HG03066 (cell line): ENCODE measurements around the gene ARHGEF39.
A peak's percentile ranks its signal among the peaks of the same experiment; 100 is the strongest.

Source experiments
- ATAC-seq: cut with Tn5 transposase; IDR thresholded peaks from one replicate; pipeline ENCODE4 v1.9.1; 2021; ENCODE audit warnings: low read depth; ENCODE audit not compliant: unreplicated experiment

ARHGEF39 gene

GRCh38 chr9:35664531-35665470 is at the start of gene ARHGEF39:
Gene ARHGEF39 (minus strand): TSS chr9:35665195. CDS start chr9:35665169, 26 bp downstream.
- peak; percentile 72 for ATAC-seq

- ATAC-seq, result no peak
Measured at GRCh38 chr9:35714123-35714522, 49.1 kb upstream of the ARHGEF39 start.

GRCh38 chr9:35713578-35713977 is 48.6 kb upstream of the ARHGEF39 start:
- ATAC-seq, result no peak

GRCh38 chr9:35712762-35713400 is 47.9 kb upstream of the ARHGEF39 start:
- no peak for ATAC-seq

GRCh38 chr9:35711501-35712428 is 46.8 kb upstream of the ARHGEF39 start:
- ATAC-seq, result no peak

DNA sequence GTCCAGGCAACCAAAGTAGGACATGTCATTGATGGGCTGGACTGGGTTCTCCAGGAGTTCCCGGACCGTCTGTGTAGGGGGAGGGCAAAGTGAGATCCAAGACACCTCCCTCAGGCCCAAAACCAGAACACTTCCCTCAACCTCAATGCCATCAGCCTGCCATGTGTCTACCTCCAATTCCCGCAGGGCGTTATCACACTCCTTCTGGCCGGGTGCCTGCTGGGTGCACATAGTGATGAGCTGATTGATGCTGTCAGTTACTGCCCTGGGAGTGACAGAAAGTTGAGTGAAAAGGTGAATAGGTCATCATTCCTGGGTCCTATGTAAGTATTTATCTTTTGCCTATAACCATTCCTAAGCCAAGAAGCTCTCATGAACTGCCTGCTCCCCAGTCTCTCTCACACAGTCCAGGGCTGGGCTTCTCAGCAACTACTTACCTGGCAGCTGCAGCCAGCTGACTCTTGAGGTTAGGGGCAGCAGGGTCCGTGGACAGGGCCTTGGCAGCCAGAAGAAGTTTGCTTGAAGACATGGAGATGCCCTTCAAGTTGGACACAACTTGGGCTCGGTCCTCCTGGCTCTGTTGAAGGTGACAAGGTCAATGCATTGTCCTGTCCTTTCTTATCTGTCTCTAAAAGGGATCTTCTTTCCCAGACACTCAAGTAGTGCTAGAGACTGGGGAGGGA is 46.0 kb upstream of the ARHGEF39 start:
- no peak for ATAC-seq

DNA sequence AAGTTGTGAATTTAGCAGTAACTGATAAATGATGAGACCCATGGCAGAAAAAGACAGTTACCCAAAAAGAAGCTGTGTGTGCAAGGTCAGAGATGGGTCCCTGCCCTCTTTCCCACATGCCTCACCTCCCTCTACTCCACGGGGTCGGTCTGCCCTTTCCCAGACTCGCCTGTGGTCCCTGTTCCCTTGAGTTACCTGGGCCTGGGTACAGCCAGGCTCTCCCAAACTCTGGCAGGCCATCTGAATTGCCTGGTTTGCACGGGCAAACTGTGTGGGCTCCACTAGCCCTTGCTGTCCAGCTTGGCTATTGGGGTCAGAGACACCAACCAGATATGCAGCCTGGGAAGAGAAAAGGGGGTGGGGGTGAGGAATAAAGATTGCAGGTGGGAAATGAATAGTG is 43.2 kb upstream of the ARHGEF39 start:
- no peak for ATAC-seq

DNA sequence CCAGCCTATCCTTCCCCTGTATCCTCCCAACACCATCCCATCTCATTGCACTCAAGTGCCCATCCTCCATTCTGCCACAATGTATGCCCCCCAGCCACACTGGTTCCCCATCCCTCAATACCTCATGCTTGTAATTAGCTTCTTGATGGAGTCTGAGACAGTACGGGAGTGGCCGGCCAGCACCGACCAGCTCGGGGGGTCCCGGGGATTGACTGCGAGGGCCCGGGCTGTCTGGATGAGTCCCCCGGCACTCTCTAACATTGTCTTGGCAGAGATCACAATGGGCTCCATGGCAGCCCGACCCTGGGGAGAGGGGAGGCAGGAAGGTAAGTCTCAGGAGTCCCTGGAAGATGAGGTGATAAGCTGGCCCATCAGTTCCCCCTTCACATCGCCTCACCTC is 42.0 kb upstream of the ARHGEF39 start:
- ATAC-seq, result no peak

DNA sequence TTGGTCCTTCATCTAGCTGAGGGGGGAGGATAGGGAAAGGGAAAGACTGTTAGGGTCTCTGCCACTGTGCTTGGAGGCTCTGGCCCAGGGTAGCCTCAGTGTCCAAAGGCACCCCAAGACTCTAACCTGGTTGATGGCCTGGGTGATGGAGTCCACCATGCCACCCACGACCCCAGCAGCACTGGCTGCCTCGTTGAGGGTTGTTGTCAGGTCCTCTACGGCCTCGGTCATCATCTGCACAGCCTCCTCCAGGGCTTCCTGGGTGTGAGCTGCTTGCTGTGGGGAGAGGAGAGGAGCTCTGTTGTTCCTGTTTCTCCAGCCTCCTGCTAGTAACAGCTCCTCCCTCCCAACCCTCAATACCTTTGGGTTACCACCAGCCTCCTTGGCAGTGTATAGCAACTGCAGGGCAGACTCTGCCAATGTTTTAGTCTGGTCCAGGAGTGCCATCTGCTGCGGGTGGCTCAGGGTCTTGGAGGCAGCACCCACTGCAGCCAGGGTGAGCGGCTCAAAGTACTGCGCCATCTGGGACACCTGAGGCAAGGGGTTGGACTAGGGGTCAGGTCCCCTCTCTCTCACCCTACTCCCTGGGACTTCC is 40.9 kb upstream of the ARHGEF39 start:
- ATAC-seq, result no peak

- no peak for ATAC-seq
Measured at GRCh38 chr9:35705372-35705771, 40.4 kb upstream of the ARHGEF39 start.

GRCh38 chr9:35703906-35704672 is 39.1 kb upstream of the ARHGEF39 start:
- no peak for ATAC-seq

DNA sequence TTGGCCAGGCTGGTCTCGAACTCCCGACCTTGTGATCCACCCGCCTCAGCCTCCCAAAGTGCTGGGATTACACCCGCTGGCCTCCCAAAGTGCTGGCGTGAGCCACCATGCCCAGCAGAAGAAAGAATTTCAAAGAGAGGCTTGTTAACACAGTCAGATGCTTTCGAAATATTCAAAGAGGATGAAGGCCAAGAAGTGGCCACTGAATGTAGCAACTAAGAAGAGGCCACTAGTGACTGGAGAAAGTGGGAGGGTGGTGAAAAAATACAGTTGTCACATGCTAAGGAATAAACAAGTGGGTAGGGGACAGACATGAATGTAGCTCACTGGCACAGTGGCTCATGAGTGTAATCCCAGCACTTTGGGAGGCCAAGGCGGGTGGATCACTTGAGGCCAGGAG is 37.7 kb upstream of the ARHGEF39 start:
- ATAC-seq, result no peak

DNA sequence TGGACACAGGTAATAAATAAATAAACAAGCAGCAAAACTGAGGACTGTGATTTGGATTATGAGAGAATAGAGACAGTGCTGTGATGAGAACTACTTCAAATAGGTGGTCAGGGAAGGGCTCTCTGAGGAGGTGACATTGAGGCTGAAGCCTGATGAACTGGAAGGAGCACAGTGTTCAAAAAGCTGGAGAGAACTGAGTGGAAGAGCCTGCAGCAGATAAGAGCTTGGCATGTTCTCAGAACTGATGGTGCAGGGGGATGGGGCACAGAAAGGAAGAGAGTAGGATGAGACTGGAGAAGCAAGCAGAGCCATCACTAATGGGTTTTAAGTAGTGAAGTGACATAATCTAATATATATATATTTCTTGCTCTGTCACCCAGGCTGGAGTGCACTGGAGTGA is 35.9 kb upstream of the ARHGEF39 start:
- no peak for ATAC-seq

GRCh38 chr9:35700031-35700430 is 35.0 kb upstream of the ARHGEF39 start:
- ATAC-seq, result no peak

DNA sequence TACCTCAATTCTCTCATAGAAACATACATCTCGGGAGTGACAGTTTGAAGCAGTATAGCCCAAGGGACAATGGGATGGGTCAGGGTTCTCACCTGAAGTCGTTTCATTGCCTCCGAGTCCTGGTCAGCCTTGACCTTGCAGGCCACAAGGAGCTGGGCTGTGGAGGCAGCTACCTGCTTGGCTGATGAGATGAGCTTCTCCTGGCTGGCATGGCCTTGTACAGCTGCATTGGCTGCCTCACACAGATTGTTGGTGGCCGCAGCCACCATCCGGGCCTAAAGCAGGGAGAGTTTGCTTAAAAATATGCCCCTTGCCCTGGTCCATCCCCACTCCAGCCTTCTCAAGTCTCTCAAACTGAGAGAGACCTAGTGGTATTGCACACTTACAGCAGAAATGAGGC is 33.2 kb upstream of the ARHGEF39 start:
- no peak for ATAC-seq

GRCh38 chr9:35697486-35697885 is 32.5 kb upstream of the ARHGEF39 start:
- no peak for ATAC-seq

GRCh38 chr9:35696520-35697215 is 31.7 kb upstream of the ARHGEF39 start:
- no peak for ATAC-seq

DNA sequence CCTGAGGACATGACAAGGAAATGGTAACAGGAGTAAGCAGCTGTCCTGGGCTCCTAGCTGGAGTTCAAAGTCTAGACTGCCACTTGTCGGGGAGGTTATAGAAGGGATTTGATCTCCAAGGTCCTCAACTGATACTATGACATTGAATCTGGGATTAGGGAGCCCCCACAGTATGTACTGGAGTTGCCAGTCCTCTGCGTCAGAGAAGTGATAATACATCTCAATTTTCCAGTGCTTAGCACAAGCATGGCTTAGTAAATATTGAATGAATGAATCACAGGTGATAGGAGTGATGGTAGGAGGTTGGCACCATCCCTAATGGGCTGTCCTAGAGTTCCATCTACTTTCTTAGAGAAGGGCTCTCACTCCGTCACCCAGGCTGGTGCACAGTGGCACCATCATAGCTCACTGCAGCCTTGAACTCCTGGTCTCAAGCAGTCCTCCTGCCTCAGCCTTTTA is 31.0 kb upstream of the ARHGEF39 start:
- no peak for ATAC-seq
